Mucosa of gallbladder (tissue), 1 donor: ENCODE results near the gene PAFAH1B2. TPM values are rescaled to one million over a fixed set of nuclear protein-coding genes. Genes with fewer than 3 reads are reported as not detected.
"Not testable (repeated sequence)": the region's sequence is repeated elsewhere in the genome, so short reads cannot be mapped to it uniquely, and the experiment has no call there.

Experiments
- DNase-seq: peaks from one replicate; pipeline ENCODE4 v3.0.0-alpha.2; 2020; ENCODE audit warnings: low spot score
- total RNA-seq: library from RNA; stranded (reverse); gene quantifications from one replicate; pipeline ENCODE4 v1.2.1, GENCODE V29; 2021
- donor health status: DM: no; HTN: no; CAD: no.

The PAFAH1B2 gene
- 73.9 TPM for total RNA-seq

- peak; percentile 95 for DNase-seq
Observed at GRCh38 chr11:117143871-117144476, at the start of gene PAFAH1B2. PAFAH1B2 (plus strand) TSS chr11:117144287; CDS start chr11:117152448, 8,161 bp downstream.

GRCh38 chr11:117094776-117095175 lies 49.3 kb upstream of the PAFAH1B2 start:
- DNase-seq, result no peak

DNA sequence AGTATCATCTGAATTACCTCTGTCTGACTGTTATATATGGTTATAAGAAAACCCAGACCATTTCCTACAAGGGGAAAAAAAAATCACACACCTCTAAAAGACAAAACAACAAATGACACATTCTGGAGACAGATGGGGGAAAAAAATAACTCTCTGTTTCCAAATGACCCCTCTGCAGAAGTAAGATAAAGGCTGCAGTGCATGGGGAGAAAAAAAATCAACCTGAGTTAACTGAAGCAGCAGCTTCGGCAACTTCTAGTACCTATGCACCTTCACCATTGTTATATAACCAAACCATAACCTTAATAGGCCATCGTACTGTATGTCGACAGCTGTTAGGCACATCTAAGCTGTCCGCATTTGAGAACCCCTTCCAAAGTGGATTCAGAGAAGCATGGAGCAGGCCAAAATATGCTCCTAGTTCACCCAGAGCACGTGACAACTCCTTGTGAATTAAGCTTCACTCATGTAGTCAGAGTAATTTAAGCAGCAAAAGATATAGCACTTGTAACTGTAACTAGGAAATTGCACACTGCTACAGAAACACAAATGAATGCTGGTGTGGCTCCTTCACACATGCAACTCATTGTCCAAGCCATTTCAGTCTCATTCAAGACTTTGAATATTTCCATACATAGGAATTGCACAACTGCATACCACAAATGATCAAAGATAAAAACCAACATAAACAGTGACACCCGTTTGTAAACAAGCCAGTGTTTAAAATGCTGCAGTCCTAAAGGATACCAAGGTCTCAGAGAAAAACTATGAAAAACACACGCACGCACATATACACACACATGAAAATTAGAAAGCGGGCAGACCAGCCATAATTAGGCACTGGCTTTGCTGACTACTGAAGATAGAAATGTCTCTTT lies 48.6 kb upstream of the PAFAH1B2 start:
- no peak for DNase-seq

GRCh38 chr11:117096201-117096991 lies 47.7 kb upstream of the PAFAH1B2 start:
- no peak for DNase-seq

- DNase-seq, result no peak
Observed at GRCh38 chr11:117097014-117097388, 47.1 kb upstream of the PAFAH1B2 start.

- peak; percentile 25 for DNase-seq
Observed at GRCh38 chr11:117097389-117098268, 46.5 kb upstream of the PAFAH1B2 start.

DNA sequence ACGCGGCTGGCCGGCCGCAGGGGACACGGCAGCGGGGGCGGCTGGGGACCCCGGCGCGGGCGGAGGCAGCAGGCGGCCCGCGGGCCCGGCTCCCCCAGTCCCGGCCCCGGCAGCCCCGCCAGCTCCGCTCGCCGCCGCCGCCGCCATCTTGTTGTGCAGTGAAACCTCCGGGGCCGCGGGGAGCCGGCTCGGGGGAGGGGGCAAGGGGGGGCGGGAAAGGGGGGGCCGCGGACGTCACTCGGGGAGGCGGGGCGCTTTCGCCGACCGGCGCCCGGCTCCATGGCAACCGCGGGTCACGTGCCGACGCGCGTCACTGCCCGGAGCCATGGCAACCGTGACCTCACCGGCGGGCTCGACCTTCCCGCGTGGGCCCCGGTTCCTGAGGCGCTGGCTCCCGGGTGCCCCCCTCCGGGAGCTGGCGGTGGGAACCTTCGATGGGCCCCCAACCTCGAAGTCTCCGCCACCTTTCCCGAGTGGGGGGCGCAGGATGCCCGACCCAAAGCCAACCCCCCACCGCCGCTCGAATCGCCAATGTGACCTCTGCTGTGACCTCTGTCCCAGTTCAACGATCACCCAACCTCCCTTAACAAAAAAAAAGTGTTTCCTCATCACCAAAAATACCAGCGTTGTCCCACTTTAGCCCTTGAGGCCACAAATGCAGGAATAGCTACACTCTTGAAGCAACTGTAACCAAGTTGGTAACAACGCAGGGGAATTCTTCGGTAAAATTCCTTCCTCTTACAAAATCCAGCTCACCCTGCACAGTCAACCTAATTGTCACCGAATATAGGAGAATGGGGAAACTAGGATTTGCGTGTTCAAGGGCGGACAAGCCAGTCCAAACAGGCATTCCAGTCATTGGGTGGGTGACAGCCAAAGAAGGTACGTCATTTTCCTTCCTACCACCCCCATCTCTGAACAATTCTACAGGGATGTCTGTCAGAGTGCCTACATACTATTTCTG lies 45.5 kb upstream of the PAFAH1B2 start, which contains the start of gene SIK3:
Gene SIK3 (minus strand): TSS at position 160 of the 964 bp plus-strand sequence. CDS start 13 bp downstream, at position 147.
- DNase-seq, result peak; percentile 95

DNA sequence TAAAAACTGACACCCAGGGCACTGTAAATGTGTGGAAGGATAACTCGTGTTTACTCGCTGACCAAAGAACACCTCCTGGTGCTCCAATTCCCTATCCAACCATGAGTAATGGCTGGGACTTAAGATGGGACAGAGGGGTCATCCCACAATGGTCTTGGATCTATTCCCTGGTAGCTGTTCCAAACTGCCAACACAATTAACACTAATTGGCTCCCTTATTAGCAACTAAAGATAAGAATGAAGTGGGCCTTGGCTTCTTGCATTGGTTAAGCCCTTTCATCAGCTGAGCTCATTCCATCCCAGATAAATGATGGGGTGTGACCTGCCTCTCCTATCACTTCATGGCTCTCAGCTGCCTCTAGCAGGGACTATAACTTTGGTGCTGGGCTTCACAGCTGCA lies 44.4 kb upstream of the PAFAH1B2 start:
- no peak for DNase-seq

DNA sequence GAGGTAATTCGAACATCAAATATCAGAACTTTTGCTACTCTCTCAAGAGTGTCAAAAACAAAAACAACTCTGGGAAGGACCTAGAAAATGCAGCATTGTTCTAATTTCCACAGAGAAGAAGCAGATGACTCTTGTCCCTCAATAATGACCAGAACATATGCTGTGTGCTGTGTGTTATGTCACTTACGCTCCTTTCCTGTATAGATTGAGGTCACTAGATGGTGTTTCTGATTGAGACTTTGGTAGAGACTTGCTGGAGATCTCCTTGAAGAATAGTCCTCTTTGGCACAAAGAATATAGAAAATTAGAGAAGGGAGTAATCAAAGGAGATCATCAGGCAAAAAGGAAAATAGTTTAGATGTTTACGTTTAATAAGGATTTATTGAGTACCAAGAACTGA lies 43.5 kb upstream of the PAFAH1B2 start:
- DNase-seq, result no peak

GRCh38 chr11:117107701-117108590 lies 36.1 kb upstream of the PAFAH1B2 start:
- no peak for DNase-seq

- no peak for DNase-seq
Observed at GRCh38 chr11:117110294-117110950, 33.7 kb upstream of the PAFAH1B2 start.

DNA sequence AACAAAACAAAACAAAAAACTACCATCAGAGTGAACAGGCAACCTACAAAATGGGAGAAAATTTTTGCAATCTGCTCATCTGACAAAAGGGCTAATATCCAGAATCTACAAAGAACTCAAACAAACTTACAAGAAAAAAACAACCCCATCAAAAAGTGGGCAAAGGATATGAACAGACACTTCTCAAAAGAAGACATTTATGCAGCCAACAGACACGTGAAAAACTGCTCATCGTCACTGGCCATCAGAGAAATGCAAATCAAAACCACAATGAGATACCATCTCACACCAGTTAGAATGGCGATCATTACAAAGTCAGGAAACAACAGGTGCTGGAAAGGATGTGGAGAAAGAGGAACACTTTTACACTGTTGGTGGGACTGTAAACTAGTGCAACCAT lies 31.6 kb upstream of the PAFAH1B2 start:
- DNase-seq, result not testable (repeated sequence)

DNA sequence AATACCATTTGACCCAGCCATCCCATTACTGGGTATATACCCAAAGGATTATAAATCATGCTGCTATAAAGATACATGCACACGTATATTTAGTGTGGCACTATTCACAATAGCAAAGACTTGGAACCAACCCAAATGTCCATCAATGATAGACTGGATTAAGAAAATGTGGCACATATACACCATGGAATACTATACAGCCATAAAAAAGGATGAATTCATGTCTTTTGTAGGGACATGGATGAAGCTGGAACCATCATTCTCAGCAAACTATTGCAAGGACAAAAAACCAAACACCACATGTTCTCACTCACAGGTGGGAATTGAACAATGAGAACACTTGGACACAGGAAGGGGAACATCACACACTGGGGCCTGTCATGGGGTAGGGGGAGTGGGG lies 31.1 kb upstream of the PAFAH1B2 start:
- DNase-seq, result not testable (repeated sequence)

DNA sequence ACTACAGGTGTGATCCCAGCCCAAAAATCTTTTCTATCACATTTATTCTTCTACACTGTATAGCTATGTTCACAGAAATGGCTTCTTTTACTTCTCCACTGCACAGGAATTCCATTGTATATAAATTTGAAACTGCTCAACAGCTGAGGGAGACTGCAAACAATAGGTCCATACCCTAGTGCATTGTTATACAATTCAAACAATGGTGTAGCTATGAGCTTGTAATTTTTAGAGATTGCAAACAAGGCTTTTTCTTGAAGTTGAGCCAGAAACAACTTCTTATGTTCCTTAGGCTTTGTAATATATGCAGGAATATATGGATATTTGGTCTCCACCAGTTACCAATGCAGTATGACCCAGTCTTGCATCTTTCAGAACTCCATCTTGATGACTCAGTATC lies 26.4 kb upstream of the PAFAH1B2 start:
- no peak for DNase-seq

DNA sequence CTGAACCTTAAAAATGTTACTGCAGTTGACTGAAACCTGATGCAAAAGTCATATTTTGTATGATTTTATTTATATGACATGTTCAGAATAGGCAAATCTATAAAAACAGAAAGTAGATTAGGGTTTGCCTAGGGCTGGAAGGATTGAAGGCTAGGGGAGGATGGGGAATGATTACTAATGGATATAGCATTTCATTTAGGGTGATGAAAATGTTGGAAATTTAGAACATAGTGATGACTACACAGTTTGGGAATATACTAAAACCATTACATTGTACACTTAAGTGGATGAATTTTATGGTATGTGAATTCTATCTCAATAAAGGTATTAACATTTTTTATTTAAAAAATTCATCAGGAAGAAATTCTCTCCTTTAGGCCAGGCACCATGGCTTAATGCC lies 22.9 kb upstream of the PAFAH1B2 start:
- DNase-seq, result no peak

DNA sequence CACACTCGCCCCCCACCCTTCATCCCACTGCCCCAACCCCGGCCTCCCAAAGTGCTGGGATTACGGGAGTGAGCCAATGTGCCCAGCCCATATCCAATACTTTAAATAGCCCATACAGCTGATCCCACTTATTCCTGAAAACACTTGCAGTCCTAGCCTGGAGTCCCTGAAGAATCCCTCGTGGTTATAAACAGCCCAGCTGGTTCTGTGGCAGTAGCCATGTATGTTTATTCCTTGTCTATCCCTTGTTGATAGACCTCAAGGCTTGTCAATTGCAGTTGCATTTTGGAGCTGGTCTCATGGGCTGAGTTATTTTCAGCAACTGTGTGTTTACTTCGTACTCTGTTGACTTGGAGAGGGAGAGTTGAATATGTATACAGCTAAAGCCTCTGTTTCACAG lies 21.5 kb upstream of the PAFAH1B2 start:
- DNase-seq, result no peak

DNA sequence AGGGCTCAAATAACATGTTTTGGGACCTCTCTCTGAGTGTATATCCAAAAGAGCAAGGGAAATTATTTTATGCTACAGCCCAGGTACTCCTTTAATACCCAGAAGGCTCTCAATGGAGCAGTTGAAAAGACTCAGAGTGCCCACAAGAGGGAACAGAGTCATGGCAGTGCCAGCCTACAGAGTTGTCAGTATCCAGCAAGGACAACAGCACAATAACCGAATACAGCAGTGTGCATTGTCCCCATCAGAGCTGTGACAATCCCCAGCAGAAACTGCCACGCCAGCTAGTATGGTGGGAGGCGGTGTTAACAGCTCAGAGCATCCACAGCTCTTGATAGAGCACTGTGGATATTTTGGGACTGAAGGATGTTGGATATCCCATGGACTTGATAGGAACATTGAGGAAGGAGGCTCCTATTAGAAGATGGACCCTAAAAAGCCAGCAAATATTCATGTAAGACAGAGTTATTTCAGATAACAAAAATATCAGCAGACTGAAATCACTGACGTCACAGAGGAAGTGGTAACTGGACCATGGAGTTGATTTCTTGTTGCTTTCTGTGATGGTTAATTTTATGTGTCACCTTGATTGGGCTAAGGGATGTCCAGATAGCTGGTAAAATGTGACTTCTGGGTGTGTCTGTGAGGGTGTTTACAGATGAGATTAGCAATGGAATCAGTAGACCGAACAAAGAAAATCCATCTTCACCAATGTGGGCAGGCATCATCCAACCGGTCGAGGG lies 17.7 kb upstream of the PAFAH1B2 start:
- no peak for DNase-seq
